GM12878 (cell line): ENCODE results near the gene COLQ. TPM values are rescaled to one million over a fixed set of nuclear protein-coding genes. Genes with fewer than 3 reads are reported as not detected.

ENCODE experiments used
- ATAC-seq: fragments of 200-7000 bp; cut with Tn5 transposase; 3 replicates; pipeline ENCODE4 v1.9.1; 2020; ENCODE audit warnings: mild to moderate bottlenecking, moderate library complexity
- BruUV-seq: library from RNA; stranded (reverse); fragments of 400-500 nt; replicated peaks from 2 replicates; lab custom pipeline; 2021; lab: Mats Ljungman, UMichigan
- CTCF ChIA-PET: fragments of 300-600 bp; sonication (Branson Sonifier 250); formaldehyde crosslinking; extraction: SDS; loops from one replicate; lab custom pipeline; 2021; ENCODE audit warnings: inconsistent platforms; lab: Yijun Ruan, JAX
- POLR2A ChIA-PET: fragments of 350-600 bp; formaldehyde crosslinking; extraction: SDS; loops from one replicate; lab custom pipeline; 2021; ENCODE audit warnings: inconsistent platforms; lab: Charles Lee
- RAD21 ChIA-PET: fragments of 300-600 bp; sonication (Branson Sonifier 250); formaldehyde crosslinking; loops from one replicate; lab custom pipeline; 2023; ENCODE audit warnings: antibody characterized with exemption; ENCODE audit not compliant: unreplicated experiment; lab: Charles Lee
- SMC1A ChIA-PET: fragments of 300-600 bp; sonication (Branson Sonifier 250); formaldehyde crosslinking; loops from one replicate; lab custom pipeline; 2023; ENCODE audit not compliant: unreplicated experiment, uncharacterized antibody; lab: Charles Lee
- DNase-seq: peaks from one replicate; pipeline ENCODE4 v3.0.0-alpha.2; 2011; ENCODE audit warnings: low read depth, low spot score
- FAIRE-seq: peaks from 3 replicates; lab custom pipeline; 2011; peaks lifted over from hg19 to GRCh38; lab: Jason Lieb, UNC
- H2AFZ ChIP-seq: 2 replicates; pipeline ENCODE4 v1.6.0; 2011; ENCODE audit warnings: low read depth, low read length, control low read depth; ENCODE audit not compliant: control insufficient read depth
- H3K27ac ChIP-seq: 2 replicates; pipeline ENCODE4 v1.5.1; 2011; ENCODE audit warnings: control low read depth; ENCODE audit not compliant: control insufficient read depth, insufficient read depth
- H3K27me3 ChIP-seq, 2 experiments: replicated peaks in 1 of 2; 2 replicates each; pipeline versions ENCODE4 v1.6.0 to v1.6.1; 2011; ENCODE audit warnings: low read length in 1 of 2; ENCODE audit not compliant: control insufficient read depth in 2 of 2, insufficient read depth in 2 of 2
- H3K36me3 ChIP-seq, 2 experiments: 2 replicates each; pipeline ENCODE4 v1.5.1; 2011; ENCODE audit warnings: low read length in 1 of 2; ENCODE audit not compliant: control insufficient read depth in 2 of 2, insufficient read depth in 2 of 2
- H3K4me1 ChIP-seq: 2 replicates; pipeline ENCODE4 v1.6.1; 2011; ENCODE audit warnings: mild to moderate bottlenecking, low read length, moderate library complexity, mixed read lengths; ENCODE audit not compliant: control insufficient read depth, insufficient read depth
- H3K4me2 ChIP-seq: 2 replicates; pipeline ENCODE4 v1.6.0; 2011; ENCODE audit warnings: control low read depth; ENCODE audit not compliant: control insufficient read depth, insufficient read depth
- H3K4me3 ChIP-seq: fragments of 200-600 bp; sonication (generic); 2 replicates; pipeline ENCODE4 v1.5.1; 2016
- H3K79me2 ChIP-seq: 2 replicates; pipeline ENCODE4 v1.6.0; 2011; ENCODE audit warnings: low read length; ENCODE audit not compliant: control insufficient read depth, insufficient read depth
- H3K9ac ChIP-seq: 2 replicates; pipeline ENCODE4 v1.8.0; 2011; ENCODE audit warnings: low read length, control low read depth, mixed read lengths; ENCODE audit not compliant: control insufficient read depth, insufficient read depth
- H3K9me3 ChIP-seq: replicated peaks from 3 replicates; pipeline ENCODE4 v1.5.1; 2011; ENCODE audit warnings: mild to moderate bottlenecking, low read length; ENCODE audit not compliant: control insufficient read depth, insufficient read depth
- H4K20me1 ChIP-seq: 2 replicates; pipeline ENCODE4 v1.6.0; 2011; ENCODE audit not compliant: control insufficient read depth, insufficient read depth
- CHD2 ChIP-seq: IDR thresholded peaks from 2 replicates; pipeline ENCODE4 v1.6.1; 2011; ENCODE audit warnings: low read depth, low read length, improper control_type of control experiment, borderline replicate concordance
- CREB1 ChIP-seq: IDR thresholded peaks from 2 replicates; pipeline ENCODE4 v1.6.1; 2012; ENCODE audit warnings: low read depth, mild to moderate bottlenecking, inconsistent platforms
- FOS ChIP-seq: IDR thresholded peaks from 3 replicates; pipeline ENCODE4 v1.6.1; 2011; ENCODE audit warnings: borderline replicate concordance; ENCODE audit not compliant: insufficient read length; ENCODE audit errors: extremely low read depth
- MEF2A ChIP-seq: IDR thresholded peaks from 2 replicates; pipeline ENCODE4 v1.6.1; 2011; ENCODE audit warnings: low read depth, mild to moderate bottlenecking, low read length, moderate library complexity; ENCODE audit not compliant: insufficient read depth
- NFIC ChIP-seq: IDR thresholded peaks from 2 replicates; pipeline ENCODE4 v1.6.1; 2012; ENCODE audit warnings: low read depth, mild to moderate bottlenecking, inconsistent platforms, low read length, moderate library complexity
- RCOR1 ChIP-seq: conservative IDR thresholded peaks from 2 replicates; pipeline ENCODE4 v1.6.1; 2012; ENCODE audit warnings: low read depth, low read length, improper control_type of control experiment
- SUPT20H ChIP-seq: IDR thresholded peaks from 2 replicates; pipeline ENCODE4 v1.6.1; 2011; ENCODE audit warnings: low read depth, mild to moderate bottlenecking, low read length, moderate library complexity, borderline replicate concordance; ENCODE audit not compliant: control insufficient read depth
- WGBS: methylation state at CpG from one replicate; pipeline ENCODE4 v1.1.6; 2016; ENCODE audit warnings: low lambda C conversion rate; ENCODE audit not compliant: insufficient replicate concordance, insufficient coverage; ENCODE audit errors: missing lambda C conversion rate; 5-methylcytosine and 5-hydroxymethylcytosine counted together
- in situ Hi-C: fragments of 300-500 bp; cut with MboI; formaldehyde crosslinking; loops from 9 replicates; pipeline ENCODE4 v1.14.3; 2018; ENCODE audit warnings: mixed read lengths
- intact Hi-C: fragments of 100-400 bp; cut with micrococcal nuclease; formaldehyde crosslinking; loops from one replicate; pipeline ENCODE4 v1.14.2; 2022; ENCODE audit not compliant: unreplicated experiment
- polyA plus RNA-seq, 11 experiments: library from polyadenylated mRNA; depleted of rRNA in 4 of 11; unstranded in 6 of 11; stranded (reverse) in 5 of 11; fragments of >200 nt; fragmentation: Nextera tagmentation in 4 of 11; fragmentation: Illumina TruSeq in 1 of 11; extraction: Ambion mirVana in 4 of 11; extraction: Trizol in 1 of 11; gene quantifications; 1 replicate in 1 of 11; 2 replicates in 10 of 11; pipeline versions ENCODE4 v1.2.1 to v1.2.3, GENCODE V29; 2011 to 2016; ENCODE audit warnings: inconsistent platforms in 2 of 11, missing spikeins in 2 of 11, low read depth in 1 of 11
- total RNA-seq, 4 experiments: library from RNA; depleted of rRNA in 3 of 4; stranded (reverse); fragments of >200 nt in 3 of 4; fragmentation: Illumina TruSeq in 1 of 4; extraction: Trizol in 1 of 4; gene quantifications; 2 replicates each; pipeline versions ENCODE4 v1.2.1 to v1.2.3, GENCODE V29; 2013 to 2021
- TF ChIP-seq, protein P1 (sequence below): fragments of 450-650 bp; formaldehyde crosslinking; IDR thresholded peaks from 2 replicates; pipeline ENCODE4 v1.5.0; 2022; ENCODE audit warnings: mild to moderate bottlenecking, missing genetic modification characterization
- TF ChIP-seq, protein P2 (sequence below), 3 experiments: IDR thresholded peaks in 2 of 3; conservative IDR thresholded peaks in 1 of 3; 2 replicates each; pipeline ENCODE4 v1.5.1; 2011; ENCODE audit warnings: low read depth in 3 of 3, low read length in 3 of 3, mild to moderate bottlenecking in 3 of 3, control low read depth in 2 of 3, moderate library complexity in 2 of 3, inconsistent platforms in 1 of 3, mixed read lengths in 1 of 3; ENCODE audit not compliant: control insufficient read depth in 2 of 3, insufficient read depth in 1 of 3; ENCODE audit errors: extremely low read depth in 1 of 3
- TF ChIP-seq, protein P3 (sequence below): fragments of 450-650 bp; IDR thresholded peaks from 2 replicates; pipeline ENCODE4 v1.6.1; 2016; ENCODE audit warnings: mild to moderate bottlenecking
- TF ChIP-seq, protein P4 (sequence below): fragments of 450-650 bp; IDR thresholded peaks from 2 replicates; pipeline ENCODE4 v1.6.1; 2017; ENCODE audit warnings: low read depth, mild to moderate bottlenecking, moderate library complexity

COLQ gene
- total and polyA plus RNA-seq, 10 of the 15 experiments (the other 5 are each of a cell fraction or from before 2014, with no cell fraction given): 0.13 to 2.7 (median 0.70) TPM

DNA sequence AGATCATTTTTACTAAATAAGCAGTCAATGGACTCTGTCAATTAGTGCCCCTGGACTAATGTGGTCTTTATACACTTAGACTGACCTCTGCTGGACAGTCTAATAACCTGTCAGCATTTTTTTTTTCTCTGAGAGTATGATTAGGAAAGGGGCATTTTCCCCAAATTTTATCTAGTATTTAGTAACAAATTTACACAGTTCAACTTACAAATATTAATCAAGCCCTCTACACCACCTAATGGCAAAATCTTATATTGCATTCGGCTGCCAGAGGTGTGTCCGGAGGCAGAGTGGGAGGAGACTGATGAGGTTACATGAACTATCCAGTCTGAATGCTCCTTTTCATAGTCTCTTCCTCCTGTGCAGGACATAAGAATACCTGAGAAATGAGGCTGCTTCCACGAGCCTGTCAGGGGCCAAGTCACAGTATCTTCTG lies 36.0 kb upstream of the COLQ start (continued):
- TF ChIP-seq, protein P1, sequence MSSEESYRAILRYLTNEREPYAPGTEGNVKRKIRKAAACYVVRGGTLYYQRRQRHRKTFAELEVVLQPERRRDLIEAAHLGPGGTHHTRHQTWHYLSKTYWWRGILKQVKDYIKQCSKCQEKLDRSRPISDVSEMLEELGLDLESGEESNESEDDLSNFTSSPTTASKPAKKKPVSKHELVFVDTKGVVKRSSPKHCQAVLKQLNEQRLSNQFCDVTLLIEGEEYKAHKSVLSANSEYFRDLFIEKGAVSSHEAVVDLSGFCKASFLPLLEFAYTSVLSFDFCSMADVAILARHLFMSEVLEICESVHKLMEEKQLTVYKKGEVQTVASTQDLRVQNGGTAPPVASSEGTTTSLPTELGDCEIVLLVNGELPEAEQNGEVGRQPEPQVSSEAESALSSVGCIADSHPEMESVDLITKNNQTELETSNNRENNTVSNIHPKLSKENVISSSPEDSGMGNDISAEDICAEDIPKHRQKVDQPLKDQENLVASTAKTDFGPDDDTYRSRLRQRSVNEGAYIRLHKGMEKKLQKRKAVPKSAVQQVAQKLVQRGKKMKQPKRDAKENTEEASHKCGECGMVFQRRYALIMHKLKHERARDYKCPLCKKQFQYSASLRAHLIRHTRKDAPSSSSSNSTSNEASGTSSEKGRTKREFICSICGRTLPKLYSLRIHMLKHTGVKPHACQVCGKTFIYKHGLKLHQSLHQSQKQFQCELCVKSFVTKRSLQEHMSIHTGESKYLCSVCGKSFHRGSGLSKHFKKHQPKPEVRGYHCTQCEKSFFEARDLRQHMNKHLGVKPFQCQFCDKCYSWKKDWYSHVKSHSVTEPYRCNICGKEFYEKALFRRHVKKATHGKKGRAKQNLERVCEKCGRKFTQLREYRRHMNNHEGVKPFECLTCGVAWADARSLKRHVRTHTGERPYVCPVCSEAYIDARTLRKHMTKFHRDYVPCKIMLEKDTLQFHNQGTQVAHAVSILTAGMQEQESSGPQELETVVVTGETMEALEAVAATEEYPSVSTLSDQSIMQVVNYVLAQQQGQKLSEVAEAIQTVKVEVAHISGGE (CRISPR knock-in tag): no peak
- TF ChIP-seq, protein P2, sequence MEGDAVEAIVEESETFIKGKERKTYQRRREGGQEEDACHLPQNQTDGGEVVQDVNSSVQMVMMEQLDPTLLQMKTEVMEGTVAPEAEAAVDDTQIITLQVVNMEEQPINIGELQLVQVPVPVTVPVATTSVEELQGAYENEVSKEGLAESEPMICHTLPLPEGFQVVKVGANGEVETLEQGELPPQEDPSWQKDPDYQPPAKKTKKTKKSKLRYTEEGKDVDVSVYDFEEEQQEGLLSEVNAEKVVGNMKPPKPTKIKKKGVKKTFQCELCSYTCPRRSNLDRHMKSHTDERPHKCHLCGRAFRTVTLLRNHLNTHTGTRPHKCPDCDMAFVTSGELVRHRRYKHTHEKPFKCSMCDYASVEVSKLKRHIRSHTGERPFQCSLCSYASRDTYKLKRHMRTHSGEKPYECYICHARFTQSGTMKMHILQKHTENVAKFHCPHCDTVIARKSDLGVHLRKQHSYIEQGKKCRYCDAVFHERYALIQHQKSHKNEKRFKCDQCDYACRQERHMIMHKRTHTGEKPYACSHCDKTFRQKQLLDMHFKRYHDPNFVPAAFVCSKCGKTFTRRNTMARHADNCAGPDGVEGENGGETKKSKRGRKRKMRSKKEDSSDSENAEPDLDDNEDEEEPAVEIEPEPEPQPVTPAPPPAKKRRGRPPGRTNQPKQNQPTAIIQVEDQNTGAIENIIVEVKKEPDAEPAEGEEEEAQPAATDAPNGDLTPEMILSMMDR (IDR thresholded peaks at IDR 0.05 in 2 of 3, conservative IDR thresholded peaks at IDR 0.05 in 1 of 3; ENCODE audit: control insufficient read depth in 2 of 3, extremely low read depth in 1 of 3, insufficient read depth in 1 of 3, low read depth in 3 of 3, low read length in 3 of 3): peak; percentile 37 to 64 (median 55); a peak in 4 of 6 replicates

DNA sequence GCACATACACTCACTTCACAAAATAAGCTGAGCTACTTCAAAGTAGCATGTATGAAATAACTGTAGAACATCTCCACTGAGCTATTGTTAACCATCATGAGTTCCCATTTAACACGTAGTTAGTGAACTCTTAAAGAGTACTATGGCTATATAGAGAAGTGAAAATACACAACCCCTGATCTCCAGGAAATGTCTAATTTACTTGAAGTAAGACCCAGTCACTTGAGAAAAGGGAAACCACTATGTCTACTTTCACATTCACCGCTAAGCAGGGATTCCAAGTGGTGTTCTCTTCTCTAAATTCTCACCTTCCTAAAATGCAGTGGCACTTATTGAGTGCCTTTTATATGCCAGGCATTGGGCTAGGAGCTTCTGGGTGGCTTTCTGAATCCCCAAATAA lies 35.0 kb upstream of the COLQ start:
- 1% methylated on average over 2 of the region's 2 CpGs for WGBS
- in situ Hi-C loops: loop anchor here (10.0 kb wide), 1 partner anchor 292 kb away; no protein-coding TSS in a partner anchor
- 0 out of 2 replicates have a peak, but pooled peaks have one; percentile 6 for TF ChIP-seq MEF2A
- TF ChIP-seq, protein P3, sequence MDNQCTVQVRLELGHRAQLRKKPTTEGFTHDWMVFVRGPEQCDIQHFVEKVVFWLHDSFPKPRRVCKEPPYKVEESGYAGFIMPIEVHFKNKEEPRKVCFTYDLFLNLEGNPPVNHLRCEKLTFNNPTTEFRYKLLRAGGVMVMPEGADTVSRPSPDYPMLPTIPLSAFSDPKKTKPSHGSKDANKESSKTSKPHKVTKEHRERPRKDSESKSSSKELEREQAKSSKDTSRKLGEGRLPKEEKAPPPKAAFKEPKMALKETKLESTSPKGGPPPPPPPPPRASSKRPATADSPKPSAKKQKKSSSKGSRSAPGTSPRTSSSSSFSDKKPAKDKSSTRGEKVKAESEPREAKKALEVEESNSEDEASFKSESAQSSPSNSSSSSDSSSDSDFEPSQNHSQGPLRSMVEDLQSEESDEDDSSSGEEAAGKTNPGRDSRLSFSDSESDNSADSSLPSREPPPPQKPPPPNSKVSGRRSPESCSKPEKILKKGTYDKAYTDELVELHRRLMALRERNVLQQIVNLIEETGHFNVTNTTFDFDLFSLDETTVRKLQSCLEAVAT: no peak
- TF ChIP-seq, protein P4, sequence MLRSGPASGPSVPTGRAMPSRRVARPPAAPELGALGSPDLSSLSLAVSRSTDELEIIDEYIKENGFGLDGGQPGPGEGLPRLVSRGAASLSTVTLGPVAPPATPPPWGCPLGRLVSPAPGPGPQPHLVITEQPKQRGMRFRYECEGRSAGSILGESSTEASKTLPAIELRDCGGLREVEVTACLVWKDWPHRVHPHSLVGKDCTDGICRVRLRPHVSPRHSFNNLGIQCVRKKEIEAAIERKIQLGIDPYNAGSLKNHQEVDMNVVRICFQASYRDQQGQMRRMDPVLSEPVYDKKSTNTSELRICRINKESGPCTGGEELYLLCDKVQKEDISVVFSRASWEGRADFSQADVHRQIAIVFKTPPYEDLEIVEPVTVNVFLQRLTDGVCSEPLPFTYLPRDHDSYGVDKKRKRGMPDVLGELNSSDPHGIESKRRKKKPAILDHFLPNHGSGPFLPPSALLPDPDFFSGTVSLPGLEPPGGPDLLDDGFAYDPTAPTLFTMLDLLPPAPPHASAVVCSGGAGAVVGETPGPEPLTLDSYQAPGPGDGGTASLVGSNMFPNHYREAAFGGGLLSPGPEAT: peak; percentile 91
- no peak for TF ChIP-seq CHD2
- TF ChIP-seq FOS: no peak
- 0 out of 2 replicates have a peak, but pooled peaks have one; percentile 37 for TF ChIP-seq RCOR1
- TF ChIP-seq NFIC: peak; percentile 78
- no peak for TF ChIP-seq SUPT20H
- TF ChIP-seq CREB1: peak; percentile 50; the same call in 1 of the 2 replicates

More for the DNA sequence above, 35.0 kb upstream of the COLQ start:
- intact Hi-C loops: loop anchor here (1.0 to 5.0 kb wide), 7 partner anchors 30 to 439 kb away; partner anchors contain the start of gene CAPN7
- RAD21 ChIA-PET: interaction anchor here (0.6 to 4.0 kb wide), 47 partner anchors 11 to 449 kb away, joined by 3 to 49 read pairs (median 4); partner anchors contain the start of genes BTD, CAPN7, COLQ and HACL1
- H3K4me2 ChIP-seq: peak overlapping the region; percentile 88
- FAIRE-seq (peak; percentile 98), ATAC-seq (peak; percentile 94), DNase-seq (peak; percentile 80)
- no peaks in the 10 kb centered on the region for H3K9me3 ChIP-seq
- no peak overlapping the region for H2AFZ ChIP-seq
- peaks cover 13% of the 10 kb centered on the region for H3K4me1 ChIP-seq
- H3K27me3 ChIP-seq: no peaks in the 10 kb centered on the region
- H3K36me3 ChIP-seq: peaks cover 0 to 8% of the 10 kb centered on the region in 2 experiments; a peak in 2 of 4 replicates
- POLR2A ChIA-PET: interaction anchor here (0.6 to 1.7 kb wide), 4 partner anchors 30 to 172 kb away, joined by 3 to 12 read pairs (median 5); no protein-coding TSS in a partner anchor
- CTCF ChIA-PET: interaction anchor here (0.5 to 4.5 kb wide), 52 partner anchors 12 to 698 kb away, joined by 3 to 73 read pairs (median 4); partner anchors contain the start of genes CAPN7 and METTL6
- no TSS peak for BruUV-seq
- no peaks in the 10 kb centered on the region for H4K20me1 ChIP-seq
- no peak overlapping the region for H3K9ac ChIP-seq
- SMC1A ChIA-PET: interaction anchor here (0.6 to 4.9 kb wide), 43 partner anchors 9 to 451 kb away, joined by 3 to 58 read pairs (median 4); partner anchors contain the start of genes ANKRD28, CAPN7 and COLQ
- no peaks in the 10 kb centered on the region for H3K79me2 ChIP-seq
- no peak overlapping the region; the same call in 1 of the 2 replicates for H3K4me3 ChIP-seq
- no peak overlapping the region for H3K27ac ChIP-seq
